Astrocyte (in vitro differentiated cells and primary cell): ENCODE data around the gene HAS3. TPM values are rescaled to one million over a fixed set of nuclear protein-coding genes. Genes with fewer than 3 reads are reported as not detected.

ENCODE experiments used
- DNase-seq: peaks from one replicate; pipeline ENCODE4 v3.0.0-alpha.2; 2010; ENCODE audit warnings: low read depth
- FAIRE-seq: peaks from 2 replicates; lab custom pipeline; 2011; peaks lifted over from hg19 to GRCh38; lab: Jason Lieb, UNC
- H2AFZ ChIP-seq: 2 replicates; pipeline ENCODE4 v1.6.0; 2012; ENCODE audit warnings: low read depth, low read length, inconsistent platforms
- H3K27ac ChIP-seq: 2 replicates; pipeline ENCODE4 v1.5.1; 2011; ENCODE audit warnings: low read depth, low read length, inconsistent platforms
- H3K27me3 ChIP-seq: 2 replicates; pipeline ENCODE4 v1.6.0; 2011; ENCODE audit warnings: low read length, inconsistent platforms; ENCODE audit not compliant: insufficient read depth
- H3K36me3 ChIP-seq: 2 replicates; pipeline ENCODE4 v1.5.1; 2011; ENCODE audit warnings: low read length, inconsistent platforms; ENCODE audit not compliant: insufficient read depth
- H3K4me1 ChIP-seq: 2 replicates; pipeline ENCODE4 v1.5.1; 2011; ENCODE audit warnings: low read length, inconsistent platforms; ENCODE audit not compliant: insufficient read depth
- H3K4me2 ChIP-seq: 2 replicates; pipeline ENCODE4 v1.6.0; 2012; ENCODE audit warnings: low read length, inconsistent platforms
- H3K4me3 ChIP-seq: 2 replicates; pipeline ENCODE4 v1.5.1; 2011; ENCODE audit warnings: low read depth, mild to moderate bottlenecking, low read length, inconsistent platforms; ENCODE audit not compliant: insufficient read depth
- H3K79me2 ChIP-seq: 2 replicates; pipeline ENCODE4 v1.6.0; 2012; ENCODE audit warnings: mild to moderate bottlenecking, low read length, inconsistent platforms; ENCODE audit not compliant: insufficient read depth
- H3K9ac ChIP-seq: 2 replicates; pipeline ENCODE4 v1.6.0; 2012; ENCODE audit warnings: mild to moderate bottlenecking, low read length, inconsistent platforms
- H3K9me3 ChIP-seq: 2 replicates; pipeline ENCODE4 v1.5.1; 2012; ENCODE audit warnings: low read depth, mild to moderate bottlenecking, low read length, inconsistent platforms; ENCODE audit not compliant: insufficient read depth
- H4K20me1 ChIP-seq: 2 replicates; pipeline ENCODE4 v1.6.0; 2012; ENCODE audit warnings: low read length, inconsistent platforms; ENCODE audit not compliant: insufficient read depth
- H3K27ac Mint-ChIP-seq: one replicate; pipeline ENCODE4 v1.8.0; 2021; ENCODE audit warnings: mild to moderate bottlenecking, mixed read lengths; ENCODE audit not compliant: unreplicated experiment
- H3K27me3 Mint-ChIP-seq: one replicate; pipeline ENCODE4 v1.8.0; 2021; ENCODE audit warnings: low read depth, mixed read lengths; ENCODE audit not compliant: unreplicated experiment
- H3K36me3 Mint-ChIP-seq: one replicate; pipeline ENCODE4 v1.8.0; 2021; ENCODE audit warnings: low read depth, mixed read lengths; ENCODE audit not compliant: unreplicated experiment
- H3K4me1 Mint-ChIP-seq: one replicate; pipeline ENCODE4 v1.8.0; 2021; ENCODE audit warnings: low read depth, mixed read lengths; ENCODE audit not compliant: unreplicated experiment
- H3K4me3 Mint-ChIP-seq: one replicate; pipeline ENCODE4 v1.8.0; 2021; ENCODE audit warnings: mild to moderate bottlenecking, moderate library complexity, mixed read lengths; ENCODE audit not compliant: unreplicated experiment
- H3K9me3 Mint-ChIP-seq: one replicate; pipeline ENCODE4 v1.8.0; 2021; ENCODE audit warnings: mild to moderate bottlenecking, mixed read lengths; ENCODE audit not compliant: unreplicated experiment
- EZH2 ChIP-seq: IDR thresholded peaks from 2 replicates; pipeline ENCODE4 v1.6.1; 2012; ENCODE audit warnings: mild to moderate bottlenecking, low read length, inconsistent platforms; ENCODE audit not compliant: insufficient read depth
- total RNA-seq: library from RNA; stranded (reverse); gene quantifications from 2 replicates; pipeline ENCODE4 v1.2.1, GENCODE V29; 2021
- TF ChIP-seq, protein P1 (sequence below): IDR thresholded peaks from 2 replicates; pipeline ENCODE4 v1.5.1; 2011; ENCODE audit warnings: low read depth, mild to moderate bottlenecking, inconsistent platforms, low read length, moderate library complexity; ENCODE audit not compliant: insufficient read depth

The HAS3 gene
- total RNA-seq, 1 donor from 2014 or later: 2.0 TPM

DNA sequence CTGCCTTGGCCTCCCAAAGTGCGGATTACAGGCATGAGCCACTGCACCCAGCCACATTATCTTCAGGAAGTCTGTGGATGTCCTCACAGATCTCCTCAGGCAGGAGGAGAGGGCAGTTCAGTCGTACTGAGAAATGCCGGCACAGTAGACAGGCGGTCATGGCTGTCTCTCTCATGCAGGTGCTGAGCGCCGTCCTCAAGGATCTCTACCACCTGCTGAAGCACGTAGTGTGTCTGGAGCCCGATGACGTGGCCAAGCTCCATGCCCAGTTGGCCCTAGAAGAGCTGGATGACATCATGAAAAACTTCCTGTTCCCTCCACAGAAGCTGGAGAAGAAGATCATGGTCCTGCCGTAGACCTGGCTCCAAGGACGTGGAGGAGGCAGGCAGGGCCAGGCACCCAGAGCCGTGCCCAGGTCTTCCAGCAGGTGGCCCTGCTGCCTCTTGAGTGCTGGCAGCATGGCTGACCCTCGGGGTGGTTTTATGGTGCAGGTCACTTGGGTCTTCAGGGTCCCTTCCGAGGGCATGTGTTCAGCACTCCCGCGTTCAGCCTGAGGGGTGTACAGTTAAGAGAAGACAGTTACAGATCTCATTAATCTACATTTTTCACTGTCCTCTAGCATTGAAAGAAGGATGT is 22.0 kb upstream of the HAS3 start:
- H3K27me3 Mint-ChIP-seq: no peaks in the 10 kb centered on the region
- TF ChIP-seq EZH2: no peak
- TF ChIP-seq, protein P1, sequence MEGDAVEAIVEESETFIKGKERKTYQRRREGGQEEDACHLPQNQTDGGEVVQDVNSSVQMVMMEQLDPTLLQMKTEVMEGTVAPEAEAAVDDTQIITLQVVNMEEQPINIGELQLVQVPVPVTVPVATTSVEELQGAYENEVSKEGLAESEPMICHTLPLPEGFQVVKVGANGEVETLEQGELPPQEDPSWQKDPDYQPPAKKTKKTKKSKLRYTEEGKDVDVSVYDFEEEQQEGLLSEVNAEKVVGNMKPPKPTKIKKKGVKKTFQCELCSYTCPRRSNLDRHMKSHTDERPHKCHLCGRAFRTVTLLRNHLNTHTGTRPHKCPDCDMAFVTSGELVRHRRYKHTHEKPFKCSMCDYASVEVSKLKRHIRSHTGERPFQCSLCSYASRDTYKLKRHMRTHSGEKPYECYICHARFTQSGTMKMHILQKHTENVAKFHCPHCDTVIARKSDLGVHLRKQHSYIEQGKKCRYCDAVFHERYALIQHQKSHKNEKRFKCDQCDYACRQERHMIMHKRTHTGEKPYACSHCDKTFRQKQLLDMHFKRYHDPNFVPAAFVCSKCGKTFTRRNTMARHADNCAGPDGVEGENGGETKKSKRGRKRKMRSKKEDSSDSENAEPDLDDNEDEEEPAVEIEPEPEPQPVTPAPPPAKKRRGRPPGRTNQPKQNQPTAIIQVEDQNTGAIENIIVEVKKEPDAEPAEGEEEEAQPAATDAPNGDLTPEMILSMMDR: no peak
- H3K27ac Mint-ChIP-seq: no peak overlapping the region
- no peak overlapping the region for H3K4me3 Mint-ChIP-seq
- Histone ChIP-seq H4K20me1 (no peaks in the 10 kb centered on the region), H3K4me2 (no peak overlapping the region), H3K9ac (no peak overlapping the region), H2AFZ (no peak overlapping the region), H3K4me1 (peaks cover 4% of the 10 kb centered on the region), H3K4me3 (no peak overlapping the region), H3K79me2 (no peaks in the 10 kb centered on the region), H3K27me3 (no peaks in the 10 kb centered on the region), H3K9me3 (no peaks in the 10 kb centered on the region), H3K27ac (no peak overlapping the region), H3K36me3 (peaks cover 2% of the 10 kb centered on the region)
- H3K4me1 Mint-ChIP-seq: peaks cover 3% of the 10 kb centered on the region
- no peak for FAIRE-seq
- H3K36me3 Mint-ChIP-seq: peaks cover 2% of the 10 kb centered on the region
- peaks cover 4% of the 10 kb centered on the region for H3K9me3 Mint-ChIP-seq
- no peak for DNase-seq

DNA sequence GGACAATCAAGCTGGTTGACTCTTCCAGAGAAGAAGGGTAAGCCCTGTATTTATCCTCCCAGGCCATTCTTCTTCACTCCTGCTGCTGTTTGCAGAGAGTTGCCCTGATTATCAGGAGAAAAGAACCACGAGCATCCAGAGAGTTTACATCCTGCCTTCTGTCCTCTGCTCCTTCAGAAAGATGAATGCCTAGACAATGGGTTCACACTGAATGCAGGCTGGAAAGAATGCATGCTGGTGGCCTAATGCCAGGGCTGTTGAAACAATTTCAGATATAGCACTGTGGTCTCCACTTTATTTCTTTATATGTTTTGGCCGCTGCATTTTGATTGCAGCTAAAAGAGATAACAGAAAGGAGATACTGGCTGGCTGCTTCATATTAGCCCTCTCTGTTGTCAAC is 21.2 kb upstream of the HAS3 start:
- H3K27me3 Mint-ChIP-seq: no peaks in the 10 kb centered on the region
- peaks cover 9% of the 10 kb centered on the region for H3K4me1 Mint-ChIP-seq
- peaks cover 6% of the 10 kb centered on the region for H3K4me1 ChIP-seq
- H4K20me1 ChIP-seq: no peaks in the 10 kb centered on the region
- no peak overlapping the region for H3K27ac ChIP-seq
- no peaks in the 10 kb centered on the region for H3K9me3 ChIP-seq
- no peak overlapping the region for H3K4me3 ChIP-seq
- peaks cover 2% of the 10 kb centered on the region for H3K36me3 ChIP-seq
- DNase-seq: peak; percentile 68
- peak overlapping the region; percentile 21 for H3K4me2 ChIP-seq
- H2AFZ ChIP-seq: no peak overlapping the region
- no peak for FAIRE-seq
- no peak overlapping the region for H3K27ac Mint-ChIP-seq
- no peak overlapping the region for H3K9ac ChIP-seq
- no peaks in the 10 kb centered on the region for H3K79me2 ChIP-seq
- H3K27me3 ChIP-seq: no peaks in the 10 kb centered on the region
- H3K9me3 Mint-ChIP-seq: peaks cover 4% of the 10 kb centered on the region
- TF ChIP-seq EZH2: no peak
- TF ChIP-seq, protein P1: no peak
- H3K36me3 Mint-ChIP-seq: peaks cover 2% of the 10 kb centered on the region
- no peak overlapping the region for H3K4me3 Mint-ChIP-seq

DNA sequence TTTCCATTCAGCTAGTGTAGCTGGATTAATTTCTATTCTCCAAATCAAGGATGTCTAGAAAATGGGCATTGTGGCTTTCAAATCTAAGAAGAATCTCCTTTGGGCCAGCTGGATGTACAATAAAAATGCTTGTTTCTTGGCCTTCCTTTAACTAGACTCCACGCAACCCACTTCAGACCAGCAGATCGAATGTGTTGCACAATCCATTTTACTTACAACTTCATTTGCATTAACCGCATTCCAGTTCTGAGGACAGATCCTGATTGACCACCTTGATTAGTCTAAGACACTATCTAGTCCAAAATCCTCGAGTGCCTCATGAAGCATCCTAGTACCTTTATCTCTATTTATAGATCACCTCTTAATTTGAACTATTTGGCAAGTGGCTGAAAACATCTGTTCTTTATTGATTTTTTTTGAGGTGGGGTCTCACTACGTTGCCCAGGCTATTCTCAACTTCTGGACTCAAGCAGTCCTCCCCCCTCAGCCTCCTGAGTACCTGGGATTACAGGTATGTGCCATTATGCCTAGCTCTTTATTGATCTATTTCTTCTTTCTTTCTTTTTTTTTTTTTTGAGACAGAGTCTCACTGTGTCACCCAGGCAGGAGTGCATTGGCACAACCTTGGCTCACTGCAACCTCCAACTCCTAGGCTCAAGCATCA is 20.3 kb upstream of the HAS3 start:
- Mint-ChIP-seq H3K27ac (no peak overlapping the region), H3K4me3 (no peak overlapping the region), H3K9me3 (peaks cover 3% of the 10 kb centered on the region), H3K36me3 (peaks cover 2% of the 10 kb centered on the region), H3K27me3 (no peaks in the 10 kb centered on the region), H3K4me1 (peaks cover 13% of the 10 kb centered on the region)
- DNase-seq (no peak), FAIRE-seq (no peak)
- Histone ChIP-seq H3K4me2 (no peak overlapping the region), H3K9me3 (no peaks in the 10 kb centered on the region), H4K20me1 (no peaks in the 10 kb centered on the region), H3K4me1 (peaks cover 12% of the 10 kb centered on the region), H3K9ac (no peak overlapping the region), H3K36me3 (peaks cover 2% of the 10 kb centered on the region), H3K4me3 (no peak overlapping the region), H3K27ac (no peak overlapping the region), H3K27me3 (no peaks in the 10 kb centered on the region), H2AFZ (no peak overlapping the region), H3K79me2 (no peaks in the 10 kb centered on the region)
- no peak for TF ChIP-seq EZH2
- TF ChIP-seq, protein P1: no peak
